ENCODE measurements around the gene KRTAP4-8. TPM values are rescaled to one million over a fixed set of nuclear protein-coding genes. Genes with fewer than 3 reads are reported as not detected.
"Not testable (repeated sequence)": the region's sequence is repeated elsewhere in the genome, so short reads cannot be mapped to it uniquely, and the experiment has no call there.

The KRTAP4-8 gene
- polyA plus RNA-seq (ENCODE audit: insufficient read length in 12 of 12): not detected
- long read RNA-seq, donor 1: 0 reads
- long read RNA-seq, donor 2: 0 reads
- long read RNA-seq, donor 3: 0 reads
- long read RNA-seq, donor 4: 0 reads
- long read RNA-seq, donor 5: 0 reads
- long read RNA-seq, donor 6: 0 reads
- long read RNA-seq, donor 7: 0 reads
- long read RNA-seq, donor 8: 0 reads
- long read RNA-seq, donor 9: 0 reads
- long read RNA-seq, donor 10: 0 reads
- long read RNA-seq, donor 11: 0 reads

DNA sequence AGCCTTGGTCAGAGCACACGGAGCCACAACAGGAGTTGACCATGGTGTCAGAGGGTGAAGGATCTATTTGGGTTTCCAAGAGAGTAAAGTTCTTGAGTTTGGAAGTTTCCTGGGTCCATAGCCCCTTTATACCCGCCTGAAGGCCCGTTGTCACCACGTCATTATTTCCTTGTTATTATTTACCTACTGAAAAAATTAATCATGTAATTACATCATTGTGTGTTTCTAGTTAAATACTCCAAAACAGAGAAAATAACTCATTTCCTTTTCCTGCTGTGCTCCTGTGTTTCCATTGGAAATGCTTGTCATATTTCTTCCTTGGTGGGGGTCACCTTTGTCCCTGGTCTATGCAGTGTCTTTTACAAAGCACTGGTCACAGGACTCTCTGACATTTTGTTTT, at the start of gene KRTAP4-8:
Gene KRTAP4-8, minus strand, starts transcription at position 101 of the 400 bp plus-strand sequence. Its CDS starts 58 bp downstream, at position 43.
- DNase-seq: no peak

DNA sequence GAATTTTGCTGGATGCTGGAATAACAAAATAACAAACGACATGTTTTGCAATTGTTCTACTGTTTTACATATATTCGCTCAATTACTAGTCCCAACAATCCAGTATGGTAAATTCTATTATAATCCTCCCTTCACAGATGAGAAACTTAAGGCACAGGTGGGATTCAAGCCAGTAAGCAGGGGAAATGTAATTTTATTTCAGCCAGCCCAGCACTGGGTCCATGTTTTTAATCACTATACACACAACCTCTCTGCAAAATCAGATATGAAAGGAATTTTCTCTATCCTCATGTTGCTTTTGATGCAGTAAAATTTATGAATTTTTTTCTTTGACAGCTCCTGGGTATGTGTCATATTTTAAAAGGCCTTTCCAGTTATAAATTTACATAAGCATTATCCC, 47.3 kb upstream of the KRTAP4-8 start:
- no peak for DNase-seq

DNA sequence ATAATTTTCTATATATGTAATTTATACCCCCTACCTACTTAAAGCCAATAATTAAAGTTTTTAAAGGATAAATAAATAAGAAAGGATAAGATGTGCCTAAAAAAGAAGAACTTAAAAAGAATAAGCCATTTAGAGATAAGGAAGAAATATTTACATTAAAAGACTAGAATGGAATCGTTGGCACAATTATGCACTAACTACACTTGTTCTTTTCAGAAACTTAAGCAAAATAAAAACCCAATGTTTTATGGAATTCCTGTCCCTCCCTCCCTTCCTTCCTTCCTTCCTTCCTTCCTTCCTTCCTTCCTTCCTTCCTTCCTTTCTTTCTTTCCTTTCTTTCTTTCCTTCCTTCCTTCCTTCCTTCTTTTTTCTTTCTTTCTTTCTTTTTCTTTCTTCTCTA, 46.9 kb upstream of the KRTAP4-8 start:
- no peak for DNase-seq

DNA sequence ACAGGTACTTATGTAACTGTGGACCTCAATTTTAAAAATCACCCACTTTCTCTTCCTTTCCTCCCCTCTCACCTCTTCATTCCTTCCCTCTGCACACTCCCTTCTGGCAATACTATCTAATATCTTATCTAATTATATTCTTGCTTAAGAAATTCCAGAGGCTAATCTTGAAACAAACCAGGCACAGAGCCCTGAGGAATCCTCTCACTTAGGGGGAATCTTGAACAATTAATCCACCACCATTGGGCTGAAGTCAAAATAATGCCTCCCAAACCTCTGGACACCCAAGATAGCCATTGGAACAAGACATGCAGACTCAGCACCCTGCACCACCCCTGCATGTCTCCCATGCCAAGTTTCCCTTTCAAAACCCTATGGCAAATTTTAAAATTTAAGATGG, 43.4 kb upstream of the KRTAP4-8 start:
- no peak for DNase-seq

DNA sequence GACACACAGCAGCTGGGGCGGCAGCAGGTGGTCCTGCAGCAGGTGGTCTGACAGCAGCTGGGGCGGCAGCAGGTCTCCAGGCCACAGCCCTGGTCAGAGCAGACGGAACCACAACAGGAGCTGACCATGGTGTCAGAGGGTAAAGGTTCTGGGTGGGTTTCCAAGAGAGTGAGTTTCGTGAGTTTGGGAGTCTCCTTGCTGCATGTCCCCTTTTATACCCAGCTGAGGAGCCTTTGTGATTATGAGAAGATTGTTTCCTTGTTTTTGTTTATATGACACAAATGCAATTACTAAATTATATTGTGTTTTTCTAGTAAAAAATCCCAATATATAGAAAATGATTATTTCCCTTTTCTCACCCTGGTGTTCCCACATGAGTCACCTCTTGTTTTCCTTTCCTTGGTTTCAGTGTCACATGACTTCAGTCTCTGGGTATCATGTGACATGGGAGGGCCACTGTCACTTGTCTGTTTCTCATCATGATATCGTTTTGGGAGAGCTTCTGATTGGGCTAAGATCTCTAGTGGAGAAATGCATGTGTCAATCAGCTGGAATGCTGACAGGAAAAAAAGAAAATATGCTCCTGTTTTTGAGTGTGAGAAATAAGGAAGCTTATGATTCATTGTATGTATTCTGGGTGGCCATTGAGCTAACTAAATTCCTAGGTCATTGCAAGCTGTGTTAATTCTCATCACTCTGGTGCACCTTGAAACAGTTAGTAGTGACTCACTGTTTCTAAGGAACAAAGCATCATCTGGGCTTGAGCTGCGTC, 42.6 kb upstream of the KRTAP4-8 start, which contains the start of gene KRTAP4-6:
Gene KRTAP4-6, minus strand, starts transcription at position 185 of the 772 bp plus-strand sequence. Its CDS starts 57 bp downstream, at position 128.
- no peak for DNase-seq

DNA sequence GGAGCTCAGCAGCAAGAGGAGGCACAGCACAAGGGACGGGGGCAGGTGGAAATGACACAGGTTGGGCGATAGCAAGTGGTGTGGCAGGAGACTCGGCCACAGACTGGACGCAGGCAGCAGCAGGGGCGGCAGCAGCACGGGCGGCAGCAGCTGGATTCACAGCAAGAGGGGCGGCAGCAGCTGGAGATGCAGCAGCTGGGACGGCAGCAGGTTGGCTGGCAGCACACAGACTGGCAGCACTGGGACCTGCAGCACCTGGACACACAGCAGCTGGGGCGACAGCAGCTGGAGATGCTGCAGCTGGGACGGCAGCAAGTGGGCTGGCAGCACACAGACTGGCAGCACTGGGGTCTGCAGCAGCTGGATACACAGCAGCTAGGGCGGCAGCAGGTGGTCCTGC, 41.9 kb upstream of the KRTAP4-8 start:
- DNase-seq: not testable (repeated sequence)

DNA sequence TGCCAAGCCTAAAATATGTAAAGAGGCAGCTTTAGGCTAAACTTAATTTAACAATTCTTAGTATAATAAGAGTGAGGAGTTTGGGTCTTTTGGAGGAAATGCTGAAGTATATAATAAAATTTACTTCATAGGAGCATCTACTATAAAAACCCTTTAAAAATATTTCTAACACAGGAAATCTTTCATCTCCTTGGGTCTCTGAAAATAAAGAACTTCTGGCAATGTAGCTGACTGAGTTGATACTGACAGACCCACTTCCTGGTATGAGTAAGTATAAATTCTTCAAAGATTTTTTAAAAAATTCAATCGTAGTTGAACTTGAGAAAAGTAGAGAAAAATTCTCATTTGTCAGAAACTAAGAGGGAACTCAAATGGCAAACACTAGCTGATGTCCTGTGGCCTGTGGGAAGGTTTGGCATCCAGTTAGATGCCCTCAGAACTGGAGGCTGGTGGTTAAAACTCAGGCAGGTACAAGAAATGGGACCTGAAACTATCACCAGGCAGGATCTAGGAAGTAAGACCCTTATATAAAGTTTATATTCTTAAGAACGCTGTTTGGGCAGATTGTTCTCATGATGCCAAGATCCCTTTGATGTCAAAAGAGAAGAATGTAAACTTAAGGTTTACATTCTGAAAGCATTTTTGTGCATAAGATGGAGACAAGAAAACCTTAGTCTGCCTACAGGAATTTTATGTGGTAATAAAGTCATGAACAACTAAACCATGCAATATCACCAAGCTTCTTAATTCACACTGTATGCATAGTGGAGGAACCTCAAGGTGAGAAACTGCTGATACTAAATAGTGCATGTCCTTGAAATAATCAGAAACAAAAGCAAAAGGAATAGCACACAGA, 36.2 kb upstream of the KRTAP4-8 start:
- no peak for DNase-seq

DNA sequence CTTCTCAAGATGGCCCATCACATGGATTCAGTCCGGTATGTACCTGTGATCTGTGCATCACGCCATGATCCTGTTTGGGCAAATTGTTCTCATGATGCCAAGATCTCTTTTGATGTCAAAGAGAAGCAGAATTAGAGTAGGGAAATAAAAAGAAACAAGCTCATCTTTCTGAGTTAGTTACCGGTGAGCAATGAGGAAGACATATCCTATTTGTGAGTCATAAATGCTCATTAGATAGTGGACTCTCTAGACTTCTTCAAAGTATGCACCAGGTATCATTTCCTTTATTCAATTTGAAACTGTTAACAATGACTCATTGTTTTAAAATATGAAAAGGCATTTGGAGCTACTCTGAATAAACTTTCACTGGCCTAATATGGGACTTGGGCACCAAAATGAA, 34.0 kb upstream of the KRTAP4-8 start:
- DNase-seq: no peak

DNA sequence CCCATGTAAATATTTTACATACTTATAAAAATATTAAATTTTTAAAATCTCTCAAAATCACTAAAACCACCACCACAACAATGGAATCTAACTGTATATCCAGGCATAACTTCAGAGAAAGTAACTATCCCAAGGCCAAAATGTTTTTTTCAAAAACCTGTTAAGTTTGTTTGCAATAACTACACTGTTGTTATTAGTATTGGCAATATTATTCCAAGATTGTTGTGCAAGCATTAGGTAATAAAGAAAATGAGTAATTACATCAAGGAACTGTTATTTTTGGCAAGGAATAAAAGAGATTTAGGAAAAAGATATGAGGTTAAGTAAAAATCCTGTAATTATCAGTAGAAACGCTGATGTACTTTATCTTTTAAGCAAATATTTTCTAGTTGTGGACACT, 29.4 kb upstream of the KRTAP4-8 start:
- DNase-seq: no peak

DNA sequence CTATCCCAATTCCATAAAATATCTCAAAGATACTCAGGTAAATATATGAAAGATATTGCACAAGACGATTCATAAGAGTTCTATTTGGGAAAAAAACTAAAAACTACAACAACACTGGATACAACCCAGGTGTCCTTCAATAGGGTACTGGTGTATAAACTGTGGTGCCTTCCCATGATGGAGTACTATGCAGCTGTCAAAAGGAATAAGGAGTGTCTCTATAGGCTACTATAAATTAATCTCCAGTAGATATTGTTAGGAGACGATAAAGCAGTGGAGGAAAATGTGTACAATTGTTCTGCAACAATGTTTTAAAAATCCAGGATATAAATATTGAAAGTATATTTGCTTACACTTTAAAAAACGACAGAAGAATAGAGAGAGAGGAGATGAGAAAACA, 28.5 kb upstream of the KRTAP4-8 start:
- no peak for DNase-seq

DNA sequence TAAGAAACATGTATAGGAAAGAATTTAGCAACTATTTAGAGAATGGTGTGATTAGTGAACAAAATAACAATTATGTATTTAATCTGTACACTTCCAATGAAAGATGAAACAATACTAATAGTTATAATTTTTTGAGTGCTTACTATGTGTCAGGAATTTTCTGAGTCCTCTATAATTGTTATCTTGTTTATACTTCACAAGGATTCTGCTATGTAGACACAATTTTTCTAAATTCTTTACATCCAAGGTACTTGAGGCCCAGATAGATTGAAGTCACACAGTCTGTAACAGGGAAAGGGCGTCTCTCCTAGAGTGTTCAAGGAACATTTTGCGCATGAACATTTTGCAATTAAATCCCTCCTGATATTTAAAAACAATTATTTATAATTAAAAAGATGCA, 27.1 kb upstream of the KRTAP4-8 start:
- DNase-seq: no peak

DNA sequence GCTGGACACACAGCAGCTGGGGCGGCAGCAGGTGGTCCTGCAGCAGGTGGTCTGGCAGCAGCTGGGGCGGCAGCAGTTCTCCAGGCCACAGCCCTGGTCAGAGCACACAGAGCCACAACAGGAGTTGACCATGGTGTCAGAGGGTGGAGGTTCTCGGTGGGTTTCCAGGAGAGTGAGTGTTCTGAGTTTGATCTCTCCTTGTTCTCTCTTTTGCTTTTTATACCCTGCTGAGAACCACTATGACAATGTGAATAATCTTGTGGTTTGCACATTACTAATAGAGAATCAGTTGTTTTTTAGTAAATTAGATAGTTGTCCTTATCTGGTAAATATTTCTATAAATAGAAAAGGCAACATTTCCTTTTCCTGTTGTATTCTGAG, 26.0 kb upstream of the KRTAP4-8 start, which contains the start of gene KRTAP4-12:
Gene KRTAP4-12, minus strand, starts transcription at position 192 of the 381 bp plus-strand sequence. Its CDS starts 60 bp downstream, at position 132.
- DNase-seq: not testable (repeated sequence)

DNA sequence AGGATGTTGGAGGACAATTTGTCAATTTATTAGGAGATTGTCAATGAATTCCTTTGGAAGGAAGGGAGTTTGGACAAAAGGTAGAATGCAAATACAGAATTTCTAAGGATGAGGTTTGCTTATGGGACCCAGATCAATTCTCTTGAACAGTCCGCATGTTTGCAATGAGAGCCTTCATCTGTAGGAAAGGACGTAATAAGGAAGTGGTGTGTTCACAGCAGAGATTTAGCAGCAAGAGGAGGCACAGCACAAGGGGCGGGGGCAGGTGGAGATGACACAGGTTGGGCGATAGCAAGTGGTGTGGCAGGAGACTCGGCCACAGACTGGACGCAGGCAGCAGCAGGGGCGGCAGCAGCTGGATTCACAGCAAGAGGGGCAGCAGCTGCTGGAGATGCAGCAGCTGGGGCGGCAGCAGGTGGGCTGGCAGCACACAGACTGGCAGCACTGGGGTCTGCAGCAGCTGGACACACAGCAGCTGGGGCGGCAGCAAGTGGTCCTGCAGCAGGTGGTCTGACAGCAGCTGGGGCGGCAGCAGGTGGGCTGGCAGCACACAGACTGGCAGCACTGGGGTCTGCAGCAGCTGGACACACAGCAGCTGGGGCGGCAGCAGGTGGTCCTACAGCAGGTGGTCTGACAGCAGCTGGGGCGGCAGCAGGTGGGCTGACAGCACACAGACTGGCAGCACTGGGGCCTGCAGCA, 25.5 kb upstream of the KRTAP4-8 start:
- DNase-seq: not testable (repeated sequence)

DNA sequence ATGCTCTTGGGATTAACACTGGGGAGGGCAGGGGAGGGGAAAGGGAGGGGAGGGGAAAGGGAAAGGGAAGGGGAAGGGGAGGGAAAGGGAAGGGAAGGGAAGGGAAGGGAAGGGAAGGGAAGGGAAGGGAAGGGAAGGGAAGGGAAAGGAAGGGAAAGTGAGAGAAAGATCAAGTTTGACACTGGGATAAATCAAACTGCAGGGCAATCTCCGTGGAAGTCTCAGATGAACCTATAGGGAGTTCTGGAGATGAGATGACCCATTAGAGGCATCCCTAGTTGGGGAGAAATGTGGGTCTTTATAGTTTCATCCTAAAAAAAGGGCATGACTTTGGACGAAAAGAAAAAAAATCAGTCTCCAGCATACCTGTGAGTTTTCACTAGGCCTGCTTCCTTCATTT, 23.8 kb upstream of the KRTAP4-8 start:
- DNase-seq: no peak

DNA sequence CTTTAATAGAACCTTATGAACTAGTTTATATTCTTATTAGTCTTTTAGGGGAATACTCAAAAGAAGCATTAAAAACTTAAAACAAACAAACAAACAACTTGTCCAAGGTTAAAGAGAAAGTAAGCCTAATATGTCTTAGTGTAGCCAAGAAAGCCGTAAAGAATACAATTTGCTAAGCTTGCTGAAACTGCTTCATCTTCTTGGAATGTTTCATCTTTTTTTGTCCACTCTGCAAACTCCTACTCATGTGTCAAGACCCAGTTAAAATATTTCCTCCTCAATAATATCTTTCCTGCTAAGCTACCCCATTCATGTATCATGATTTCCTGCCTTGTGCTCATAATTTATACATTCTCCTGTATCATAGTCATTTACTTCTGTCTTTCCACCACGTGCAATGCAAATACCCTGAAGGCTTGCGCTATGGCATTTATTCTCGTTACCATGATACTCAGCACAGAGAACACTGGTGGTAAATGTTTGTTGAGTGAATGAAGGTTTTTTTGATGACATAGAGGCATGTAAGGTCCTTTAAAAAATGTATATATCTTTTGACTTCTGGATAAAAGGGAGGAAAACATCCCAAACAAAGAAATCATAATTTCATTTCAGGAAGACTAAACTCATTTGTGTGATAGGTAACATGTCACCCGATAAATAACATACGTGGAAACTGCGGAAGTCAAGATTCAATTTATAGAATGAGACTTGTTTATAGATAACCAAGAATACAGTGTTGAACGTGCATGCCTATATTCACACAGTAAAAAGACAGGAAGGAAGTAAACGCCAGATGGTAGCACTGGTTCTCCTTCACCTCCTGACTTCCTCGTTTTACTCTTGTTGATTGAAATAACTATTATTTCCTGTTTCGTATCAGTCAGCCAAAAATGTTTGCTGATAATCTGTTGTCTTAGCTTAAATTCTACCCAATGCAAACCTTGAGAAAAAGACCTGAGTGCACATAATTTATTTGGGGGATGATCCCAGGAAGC, 22.1 kb upstream of the KRTAP4-8 start:
- peak; percentile 1 for DNase-seq

DNA sequence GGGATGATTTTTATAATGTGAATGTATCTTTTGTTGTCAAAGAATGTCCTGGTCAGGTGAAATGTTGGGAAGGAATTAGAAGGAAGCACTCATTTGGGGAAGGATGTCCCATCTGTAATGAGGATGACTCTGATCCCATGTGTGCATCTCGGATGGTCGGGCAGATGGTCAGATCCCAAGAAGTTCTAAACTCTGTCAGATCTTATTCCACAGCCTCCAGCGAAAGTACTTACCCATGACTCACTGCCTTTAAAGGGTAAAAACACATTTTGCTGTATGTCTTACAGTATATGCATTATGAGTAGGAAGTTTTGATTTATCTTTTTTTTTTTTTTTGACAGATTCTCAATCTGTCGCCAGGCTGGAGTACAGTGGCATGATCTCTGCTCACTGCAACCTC, 20.8 kb upstream of the KRTAP4-8 start:
- no peak for DNase-seq

DNA sequence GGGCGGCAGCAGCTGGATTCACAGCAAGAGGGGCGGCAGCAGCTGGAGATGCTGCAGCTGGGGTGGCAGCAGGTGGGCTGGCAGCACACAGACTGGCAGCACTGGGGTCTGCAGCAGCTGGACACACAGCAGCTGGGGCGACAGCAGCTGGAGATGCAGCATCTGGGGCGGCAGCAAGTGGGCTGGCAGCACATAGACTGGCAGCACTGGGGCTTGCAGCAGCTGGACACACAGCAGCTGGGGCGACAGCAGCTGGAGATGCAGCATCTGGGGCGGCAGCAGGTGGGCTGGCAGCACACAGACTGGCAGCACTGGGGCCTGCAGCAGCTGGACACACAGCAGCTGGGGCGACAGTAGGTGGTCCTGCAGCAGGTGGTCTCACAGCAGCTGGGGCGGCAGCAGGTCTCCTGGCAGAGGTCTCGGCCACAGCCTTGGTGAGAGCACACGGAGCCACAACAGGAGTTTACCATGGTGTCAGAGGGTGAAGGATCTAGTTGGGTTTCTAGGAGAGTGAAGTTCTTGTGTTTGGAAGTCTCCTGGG, 20.0 kb upstream of the KRTAP4-8 start, which contains the start of gene KRTAP4-11:
Gene KRTAP4-11, minus strand, starts transcription at position 528 of the 541 bp plus-strand sequence. Its CDS starts 58 bp downstream, at position 470.
- not testable (repeated sequence) for DNase-seq

DNA sequence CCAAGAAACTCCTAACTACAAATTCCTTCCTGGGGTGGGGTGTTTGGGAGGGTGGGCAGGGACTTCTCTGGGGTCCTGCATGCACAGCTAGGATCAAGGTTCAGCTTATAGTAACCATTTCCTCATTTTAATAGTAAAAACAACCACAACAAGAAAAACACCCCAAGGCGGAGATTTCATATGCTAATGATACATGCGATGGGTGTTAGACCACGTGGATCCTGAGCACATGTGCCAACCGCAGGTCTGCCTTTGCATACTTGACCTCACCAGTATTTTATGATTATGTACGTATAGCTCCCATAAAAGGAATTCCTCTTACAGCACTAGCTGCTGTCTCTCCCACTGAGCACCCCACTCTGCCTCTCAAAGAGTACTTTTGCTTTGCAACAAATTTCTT, 18.4 kb upstream of the KRTAP4-8 start:
- no peak for DNase-seq

DNA sequence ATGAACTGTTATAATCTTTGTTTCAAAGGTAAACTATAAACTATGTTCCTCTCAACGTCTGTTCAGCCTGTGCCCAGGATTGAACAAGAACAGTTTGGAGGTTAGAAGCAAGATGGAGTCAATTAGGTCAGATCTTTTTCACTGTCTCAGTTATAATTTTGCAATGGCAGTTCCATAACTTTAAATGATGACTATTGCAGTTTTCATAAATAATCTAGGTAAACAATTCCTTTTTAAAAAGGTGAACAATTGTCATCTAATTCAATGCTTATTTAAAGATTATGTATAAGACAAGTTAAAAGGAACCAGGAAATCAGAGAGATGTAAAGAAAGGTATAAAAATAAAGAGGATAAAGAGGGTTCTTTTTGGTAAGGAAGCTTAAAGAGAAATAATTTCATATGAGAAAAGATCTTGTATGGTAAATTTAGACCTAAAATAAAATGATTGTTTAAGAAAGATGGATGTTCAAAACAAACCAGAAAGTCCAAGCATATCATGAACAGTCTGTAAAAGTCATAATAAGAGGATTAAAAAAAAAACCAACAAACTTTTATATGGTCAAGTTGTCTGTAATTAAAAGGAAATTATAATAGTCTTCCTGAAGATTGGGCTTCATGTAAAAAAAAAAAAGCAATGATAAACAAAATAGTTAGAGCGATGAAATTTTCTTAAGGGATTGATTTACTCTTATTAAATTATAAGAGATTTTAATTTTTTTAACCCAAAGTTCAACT, 13.4 kb upstream of the KRTAP4-8 start:
- no peak for DNase-seq

Data from muscle of arm (tissue), 14 donors.